Skeletal muscle cell (primary cell): ENCODE data around the gene C10orf67.
"Not testable (repeated sequence)": the region's sequence is repeated elsewhere in the genome, so short reads cannot be mapped to it uniquely, and the experiment has no call there.

Experiments used
- DNase-seq: peaks from one replicate; pipeline ENCODE4 v3.0.0-alpha.2; 2010; ENCODE audit warnings: low read depth
- H3K4me3 ChIP-seq: 2 replicates; pipeline ENCODE4 v1.5.1; 2011; ENCODE audit warnings: low read depth, mild to moderate bottlenecking, control low read depth, low read length, moderate library complexity

C10orf67 gene

GRCh38 chr10:23331567-23332301, 12.9 kb downstream of the C10orf67 start:
- peak; percentile 76 for DNase-seq
- no peak overlapping the region for H3K4me3 ChIP-seq

- H3K4me3 ChIP-seq: no peak overlapping the region
- no peak for DNase-seq
Observed at GRCh38 chr10:23330948-23331347, 13.6 kb downstream of the C10orf67 start.

GRCh38 chr10:23326544-23327307, 17.9 kb downstream of the C10orf67 start:
- no peak overlapping the region for H3K4me3 ChIP-seq
- DNase-seq: peak; percentile 7

GRCh38 chr10:23325132-23325531, 19.5 kb downstream of the C10orf67 start:
- DNase-seq: no peak

GRCh38 chr10:23324351-23324750, 20.2 kb downstream of the C10orf67 start:
- no peak for DNase-seq
- H3K4me3 ChIP-seq: no peak overlapping the region

More at GRCh38 chr10:23325132-23325531, 19.5 kb downstream of the C10orf67 start:
- H3K4me3 ChIP-seq: no peak overlapping the region

- no peak for DNase-seq
- H3K4me3 ChIP-seq: no peak overlapping the region
Observed at GRCh38 chr10:23322082-23322481, 22.5 kb downstream of the C10orf67 start.

GRCh38 chr10:23319835-23320234, 24.8 kb downstream of the C10orf67 start:
- no peak overlapping the region for H3K4me3 ChIP-seq
- no peak for DNase-seq

- DNase-seq: no peak
Observed at GRCh38 chr10:23318359-23318758, 26.2 kb downstream of the C10orf67 start.

GRCh38 chr10:23317416-23317815, 27.2 kb downstream of the C10orf67 start:
- no peak for DNase-seq
- no peak overlapping the region for H3K4me3 ChIP-seq

More at GRCh38 chr10:23318359-23318758, 26.2 kb downstream of the C10orf67 start:
- H3K4me3 ChIP-seq: no peak overlapping the region

GRCh38 chr10:23316406-23316805, 28.2 kb downstream of the C10orf67 start:
- H3K4me3 ChIP-seq: no peak overlapping the region
- no peak for DNase-seq

- DNase-seq: no peak
- no peak overlapping the region for H3K4me3 ChIP-seq
Observed at GRCh38 chr10:23315966-23316365, 28.6 kb downstream of the C10orf67 start.

GRCh38 chr10:23314835-23315239, 29.8 kb downstream of the C10orf67 start:
- DNase-seq: peak; percentile 66
- H3K4me3 ChIP-seq: no peak overlapping the region

- no peak overlapping the region for H3K4me3 ChIP-seq
- no peak for DNase-seq
Observed at GRCh38 chr10:23311034-23311433, 33.6 kb downstream of the C10orf67 start.

GRCh38 chr10:23310404-23310803, 34.2 kb downstream of the C10orf67 start:
- no peak overlapping the region for H3K4me3 ChIP-seq
- DNase-seq: no peak

GRCh38 chr10:23299961-23300360, 44.6 kb downstream of the C10orf67 start:
- H3K4me3 ChIP-seq, DNase-seq: not testable (repeated sequence)

GRCh38 chr10:23294638-23295247, 49.9 kb downstream of the C10orf67 start:
- DNase-seq: no peak

GRCh38 chr10:23293973-23294590, 50.5 kb downstream of the C10orf67 start:
- no peak overlapping the region for H3K4me3 ChIP-seq
- DNase-seq: no peak

More at GRCh38 chr10:23294638-23295247, 49.9 kb downstream of the C10orf67 start:
- H3K4me3 ChIP-seq: no peak overlapping the region

- H3K4me3 ChIP-seq: no peak overlapping the region
- no peak for DNase-seq
Observed at GRCh38 chr10:23293145-23293724, 51.4 kb downstream of the C10orf67 start.

GRCh38 chr10:23291551-23292334, 52.9 kb downstream of the C10orf67 start:
- H3K4me3 ChIP-seq: no peak overlapping the region
- DNase-seq: no peak
